SU-DHL-6 (cell line): Measurements from ENCODE around the gene SEPTIN6.

ENCODE experiments used
- H2AFZ ChIP-seq: fragments of 200-600 bp; sonication (generic); 2 replicates; pipeline ENCODE4 v1.6.1; 2014; ENCODE audit warnings: low read depth, mild to moderate bottlenecking, moderate library complexity, mixed read lengths, antibody characterized with exemption, low read length; ENCODE audit not compliant: severe bottlenecking
- H3F3A ChIP-seq: fragments of 200-600 bp; shearing (Covaris generic); 2 replicates; pipeline ENCODE4 v1.6.0; 2016; ENCODE audit warnings: antibody characterized with exemption, mild to moderate bottlenecking; ENCODE audit not compliant: insufficient read depth
- H3K27ac ChIP-seq: fragments of 200-600 bp; sonication (generic); 2 replicates; pipeline ENCODE4 v1.5.1; 2016; ENCODE audit warnings: low read depth, mild to moderate bottlenecking, low read length, moderate library complexity, mixed read lengths
- H3K27me3 ChIP-seq: fragments of 200-600 bp; sonication (generic), shearing (Covaris generic); 2 replicates; pipeline ENCODE4 v1.6.0; 2014; ENCODE audit warnings: mild to moderate bottlenecking, low read length
- H3K36me3 ChIP-seq: fragments of 200-600 bp; sonication (generic); 2 replicates; pipeline ENCODE4 v1.6.1; 2014; ENCODE audit warnings: mild to moderate bottlenecking, low read length, mixed read lengths
- H3K4me2 ChIP-seq: fragments of 300-600, 200-600 bp; shearing (Covaris generic), sonication (generic); 2 replicates; pipeline ENCODE4 v1.6.0; 2014; ENCODE audit warnings: low read length, low read depth, mild to moderate bottlenecking; ENCODE audit not compliant: poor library complexity, severe bottlenecking
- H3K4me3 ChIP-seq: fragments of 200-600 bp; sonication (generic); 2 replicates; pipeline ENCODE4 v1.5.1; 2014; ENCODE audit warnings: antibody characterized with exemption, low read length, mild to moderate bottlenecking, mixed read lengths; ENCODE audit not compliant: insufficient read depth, poor library complexity, severe bottlenecking
- H3K79me2 ChIP-seq: fragments of 200-600 bp; sonication (generic); 2 replicates; pipeline ENCODE4 v1.6.1; 2014; ENCODE audit warnings: mild to moderate bottlenecking, low read length, moderate library complexity; ENCODE audit not compliant: insufficient read depth
- H3K9ac ChIP-seq: fragments of 200-600 bp; sonication (generic); 2 replicates; pipeline ENCODE4 v1.7.0; 2014; ENCODE audit warnings: mild to moderate bottlenecking, low read length
- H3K9me2 ChIP-seq: fragments of 200-600 bp; sonication (generic); replicated peaks from 2 replicates; pipeline ENCODE4 v1.6.1; 2014; ENCODE audit warnings: low read length; ENCODE audit not compliant: insufficient read depth
- H3K9me3 ChIP-seq: fragments of 200-600 bp; sonication (generic); 2 replicates; pipeline ENCODE4 v1.6.1; 2014; ENCODE audit warnings: low read length, mixed read lengths; ENCODE audit not compliant: insufficient read depth
- H4K20me1 ChIP-seq: fragments of 200-600 bp; sonication (generic); 2 replicates; pipeline ENCODE4 v1.6.1; 2014; ENCODE audit warnings: low read depth, mild to moderate bottlenecking, antibody characterized with exemption, low read length, moderate library complexity, mixed read lengths
- EZH2phosphoT487 ChIP-seq: fragments of 200-600 bp; sonication (generic), shearing (Covaris generic); conservative IDR thresholded peaks from 2 replicates; pipeline ENCODE4 v1.6.1; 2018; ENCODE audit warnings: mild to moderate bottlenecking, antibody characterized with exemption, low read length, moderate library complexity, mixed read lengths
- TF ChIP-seq, protein P1 (sequence below): fragments of 200-600 bp; sonication (generic); IDR thresholded peaks from one replicate; pipeline ENCODE4 v1.5.1; 2017; ENCODE audit warnings: antibody characterized with exemption, mild to moderate bottlenecking, low read length, moderate library complexity; ENCODE audit not compliant: insufficient read depth, poor library complexity, severe bottlenecking

SEPTIN6 gene

DNA sequence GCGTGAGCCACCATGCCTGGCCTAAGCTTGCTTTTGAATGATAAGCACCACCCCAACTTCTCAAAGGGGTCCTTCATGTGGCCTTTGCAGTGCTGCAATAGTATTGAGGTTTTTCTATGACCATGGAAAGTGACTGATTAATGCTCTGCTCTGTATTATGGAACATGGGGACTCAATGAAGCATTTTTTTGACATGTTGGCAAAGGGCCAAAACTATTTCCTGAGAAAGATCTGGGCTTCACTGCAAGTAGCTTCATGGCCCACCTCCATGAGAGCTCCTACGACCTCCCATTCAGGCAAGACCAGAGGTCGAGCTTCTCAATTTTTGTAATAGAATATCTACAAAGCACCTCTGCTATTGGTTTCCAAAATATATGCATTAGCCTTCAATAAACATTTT lies 16.7 kb upstream of the SEPTIN6 start:
- no peak overlapping the region for H2AFZ ChIP-seq

DNA sequence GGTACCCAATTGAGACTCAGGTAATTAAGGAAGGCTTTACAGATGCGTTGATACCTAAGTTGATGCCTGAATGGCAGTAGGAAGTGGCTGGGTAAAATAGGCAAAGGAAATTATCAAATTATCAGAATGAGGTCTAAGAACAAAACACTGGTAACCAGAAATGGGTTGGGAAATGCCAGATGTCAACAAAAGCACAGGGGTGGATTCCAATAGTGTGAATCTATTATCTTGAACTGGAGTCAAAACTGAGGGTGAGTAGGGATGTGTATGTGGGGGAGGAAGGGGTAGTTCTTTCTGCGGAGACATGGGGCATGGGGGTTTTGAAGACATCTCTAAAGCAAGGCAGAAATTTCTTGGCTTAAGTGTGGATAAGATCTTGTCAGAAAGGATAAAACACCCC lies 16.0 kb upstream of the SEPTIN6 start:
- Histone ChIP-seq H3F3A (no peaks in the 10 kb centered on the region), H2AFZ (no peak overlapping the region), H3K9me2 (no peaks in the 10 kb centered on the region), H3K4me3 (no peak overlapping the region), H3K79me2 (no peaks in the 10 kb centered on the region), H3K27me3 (no peaks in the 10 kb centered on the region), H3K4me2 (no peak overlapping the region), H3K36me3 (no peaks in the 10 kb centered on the region), H4K20me1 (no peaks in the 10 kb centered on the region), H3K9ac (no peak overlapping the region), H3K27ac (no peak overlapping the region), H3K9me3 (no peaks in the 10 kb centered on the region)
- TF ChIP-seq, protein P1, sequence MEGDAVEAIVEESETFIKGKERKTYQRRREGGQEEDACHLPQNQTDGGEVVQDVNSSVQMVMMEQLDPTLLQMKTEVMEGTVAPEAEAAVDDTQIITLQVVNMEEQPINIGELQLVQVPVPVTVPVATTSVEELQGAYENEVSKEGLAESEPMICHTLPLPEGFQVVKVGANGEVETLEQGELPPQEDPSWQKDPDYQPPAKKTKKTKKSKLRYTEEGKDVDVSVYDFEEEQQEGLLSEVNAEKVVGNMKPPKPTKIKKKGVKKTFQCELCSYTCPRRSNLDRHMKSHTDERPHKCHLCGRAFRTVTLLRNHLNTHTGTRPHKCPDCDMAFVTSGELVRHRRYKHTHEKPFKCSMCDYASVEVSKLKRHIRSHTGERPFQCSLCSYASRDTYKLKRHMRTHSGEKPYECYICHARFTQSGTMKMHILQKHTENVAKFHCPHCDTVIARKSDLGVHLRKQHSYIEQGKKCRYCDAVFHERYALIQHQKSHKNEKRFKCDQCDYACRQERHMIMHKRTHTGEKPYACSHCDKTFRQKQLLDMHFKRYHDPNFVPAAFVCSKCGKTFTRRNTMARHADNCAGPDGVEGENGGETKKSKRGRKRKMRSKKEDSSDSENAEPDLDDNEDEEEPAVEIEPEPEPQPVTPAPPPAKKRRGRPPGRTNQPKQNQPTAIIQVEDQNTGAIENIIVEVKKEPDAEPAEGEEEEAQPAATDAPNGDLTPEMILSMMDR, result no peak
- TF ChIP-seq EZH2phosphoT487, result no peak

More for the DNA sequence above, 16.7 kb upstream of the SEPTIN6 start:
- H3K27me3 ChIP-seq, result no peaks in the 10 kb centered on the region
- H3K9me3 ChIP-seq, result no peaks in the 10 kb centered on the region
- H3K9me2 ChIP-seq, result no peaks in the 10 kb centered on the region
- no peak overlapping the region for H3K9ac ChIP-seq
- H4K20me1 ChIP-seq, result no peaks in the 10 kb centered on the region
- no peak overlapping the region for H3K27ac ChIP-seq
- H3K36me3 ChIP-seq, result no peaks in the 10 kb centered on the region
- TF ChIP-seq, protein P1, result no peak
- no peak for TF ChIP-seq EZH2phosphoT487
- no peaks in the 10 kb centered on the region for H3K79me2 ChIP-seq
- no peak overlapping the region for H3K4me3 ChIP-seq
- H3K4me2 ChIP-seq, result no peak overlapping the region
- no peaks in the 10 kb centered on the region for H3F3A ChIP-seq

DNA sequence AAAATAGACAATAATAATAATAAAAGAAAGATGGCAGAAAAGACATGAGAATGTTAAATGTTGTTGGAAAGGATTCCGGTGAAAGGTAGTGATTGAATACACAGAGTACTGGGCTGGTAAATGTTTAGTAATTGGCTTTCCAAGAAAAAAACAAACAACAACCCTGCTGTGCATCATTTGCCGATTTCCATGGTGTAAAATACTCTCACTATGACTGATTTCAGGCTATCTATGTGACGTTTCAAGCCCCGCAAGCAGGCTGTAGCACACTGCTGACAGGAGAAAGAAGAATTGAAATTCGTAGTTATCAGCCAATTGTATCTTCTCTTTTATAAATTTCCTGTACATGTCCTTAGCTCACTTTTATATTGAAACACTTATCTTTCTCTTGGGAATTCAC lies 13.6 kb upstream of the SEPTIN6 start:
- Histone ChIP-seq H3K36me3 (no peaks in the 10 kb centered on the region), H3K4me2 (no peak overlapping the region), H3K79me2 (no peaks in the 10 kb centered on the region), H3K9me2 (no peaks in the 10 kb centered on the region), H3F3A (no peaks in the 10 kb centered on the region), H3K4me3 (no peak overlapping the region), H3K27me3 (no peaks in the 10 kb centered on the region), H3K9me3 (no peaks in the 10 kb centered on the region), H2AFZ (no peak overlapping the region), H4K20me1 (no peaks in the 10 kb centered on the region), H3K9ac (no peak overlapping the region), H3K27ac (no peak overlapping the region)
- no peak for TF ChIP-seq EZH2phosphoT487
- TF ChIP-seq, protein P1, result no peak

DNA sequence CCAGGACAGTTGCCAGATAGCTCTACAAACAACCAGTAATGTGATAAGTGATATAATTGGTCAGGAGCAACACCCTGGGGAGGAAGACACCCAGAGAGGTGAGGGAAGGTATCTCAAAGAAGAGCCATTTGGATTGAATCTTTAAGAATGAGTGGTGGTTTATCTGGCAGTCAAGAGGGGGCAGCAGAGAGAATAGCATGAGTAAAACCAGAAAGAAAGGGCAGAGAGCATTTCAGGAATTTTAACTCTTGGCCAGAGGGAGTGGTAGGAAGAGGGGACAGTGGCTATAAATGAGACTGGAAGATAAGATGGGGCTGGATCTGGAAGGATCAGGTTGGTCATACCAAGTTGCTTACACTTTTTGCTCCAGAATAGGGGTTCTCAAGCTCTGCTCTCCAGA lies 5.9 kb upstream of the SEPTIN6 start:
- Histone ChIP-seq H3K27me3 (no peaks in the 10 kb centered on the region), H3K4me3 (no peak overlapping the region), H3K9ac (no peak overlapping the region), H4K20me1 (no peaks in the 10 kb centered on the region), H3K36me3 (no peaks in the 10 kb centered on the region), H3F3A (no peaks in the 10 kb centered on the region), H3K9me2 (no peaks in the 10 kb centered on the region), H2AFZ (no peak overlapping the region), H3K27ac (no peak overlapping the region), H3K4me2 (no peak overlapping the region), H3K9me3 (no peaks in the 10 kb centered on the region), H3K79me2 (no peaks in the 10 kb centered on the region)
- TF ChIP-seq, protein P1, result peak; percentile 39
- no peak for TF ChIP-seq EZH2phosphoT487
